ENCODE results near the gene CD2AP.

CD2AP gene

DNA sequence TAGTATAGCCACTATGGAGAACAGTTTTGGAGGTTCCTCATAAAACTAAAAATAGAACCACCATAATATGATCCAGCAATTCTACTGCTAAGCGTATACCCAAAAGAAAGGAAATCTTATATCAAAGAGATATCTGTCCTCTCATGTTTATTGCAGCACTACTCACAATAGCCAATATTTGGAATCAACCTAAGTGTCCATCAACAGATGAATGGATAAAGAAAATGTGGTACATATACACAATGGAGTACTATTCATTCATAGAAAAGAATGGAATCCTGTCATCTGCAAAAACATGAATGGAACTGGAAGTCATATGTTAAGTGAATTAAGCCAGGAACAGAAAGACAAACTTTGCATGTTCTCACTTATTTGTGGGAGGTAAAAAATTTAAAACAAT, 5.7 kb upstream of the CD2AP start:
- TF ChIP-seq, protein P1, sequence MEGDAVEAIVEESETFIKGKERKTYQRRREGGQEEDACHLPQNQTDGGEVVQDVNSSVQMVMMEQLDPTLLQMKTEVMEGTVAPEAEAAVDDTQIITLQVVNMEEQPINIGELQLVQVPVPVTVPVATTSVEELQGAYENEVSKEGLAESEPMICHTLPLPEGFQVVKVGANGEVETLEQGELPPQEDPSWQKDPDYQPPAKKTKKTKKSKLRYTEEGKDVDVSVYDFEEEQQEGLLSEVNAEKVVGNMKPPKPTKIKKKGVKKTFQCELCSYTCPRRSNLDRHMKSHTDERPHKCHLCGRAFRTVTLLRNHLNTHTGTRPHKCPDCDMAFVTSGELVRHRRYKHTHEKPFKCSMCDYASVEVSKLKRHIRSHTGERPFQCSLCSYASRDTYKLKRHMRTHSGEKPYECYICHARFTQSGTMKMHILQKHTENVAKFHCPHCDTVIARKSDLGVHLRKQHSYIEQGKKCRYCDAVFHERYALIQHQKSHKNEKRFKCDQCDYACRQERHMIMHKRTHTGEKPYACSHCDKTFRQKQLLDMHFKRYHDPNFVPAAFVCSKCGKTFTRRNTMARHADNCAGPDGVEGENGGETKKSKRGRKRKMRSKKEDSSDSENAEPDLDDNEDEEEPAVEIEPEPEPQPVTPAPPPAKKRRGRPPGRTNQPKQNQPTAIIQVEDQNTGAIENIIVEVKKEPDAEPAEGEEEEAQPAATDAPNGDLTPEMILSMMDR (IDR thresholded peaks at IDR 0.05) = no peak

DNA sequence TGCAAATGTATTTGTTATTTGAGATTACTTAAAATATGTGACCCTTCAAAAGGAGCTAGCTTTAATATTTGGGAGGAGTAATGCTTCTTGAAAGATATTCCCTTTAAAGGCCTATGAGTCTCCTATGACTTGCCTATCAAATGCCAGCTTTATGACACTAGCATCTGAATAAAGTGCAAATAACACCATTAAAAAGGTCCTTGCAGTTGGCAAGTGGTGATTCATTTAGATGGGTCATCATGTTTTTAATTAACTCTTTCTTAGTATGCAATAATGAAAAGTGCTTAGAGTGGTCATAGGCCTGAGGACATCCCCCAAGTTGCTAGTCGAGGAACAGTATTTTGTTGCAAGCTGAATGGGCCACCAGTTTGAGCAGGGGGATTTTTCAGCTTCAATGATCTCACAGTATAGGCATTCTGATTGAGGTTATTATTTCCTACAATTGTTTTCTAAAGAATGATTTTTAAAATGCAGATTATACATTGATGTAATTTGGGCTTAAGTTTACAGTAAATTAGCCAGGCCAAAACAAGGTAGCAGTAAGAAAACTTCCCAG, 3.7 kb upstream of the CD2AP start:
- TF ChIP-seq, protein P1 (IDR thresholded peaks at IDR 0.05) = no peak

DNA sequence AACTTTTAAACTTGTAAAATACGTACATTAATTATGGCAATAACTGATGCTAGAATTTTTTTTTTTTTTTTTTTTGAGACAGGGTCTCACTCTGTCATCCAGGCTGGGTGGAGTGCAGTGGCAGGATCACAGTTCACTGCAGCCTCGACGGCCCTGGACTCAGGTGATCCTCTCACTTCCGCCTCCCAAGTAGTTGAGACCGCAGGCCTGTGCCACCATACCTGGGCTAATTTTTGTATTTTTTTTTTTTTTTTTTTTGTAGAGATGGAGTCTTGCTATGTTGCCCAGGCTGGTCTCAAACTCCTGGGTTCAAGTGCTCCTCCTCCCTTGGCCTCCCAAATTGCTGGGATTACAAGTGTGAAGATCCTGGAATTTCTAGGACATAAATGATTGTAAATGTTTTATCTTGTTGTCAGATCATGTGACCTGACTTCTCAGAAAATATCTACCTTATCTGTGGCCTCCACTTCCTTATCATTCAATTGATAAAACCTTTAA, 2.2 kb upstream of the CD2AP start:
- TF ChIP-seq, protein P1 (IDR thresholded peaks at IDR 0.05) = no peak

DNA sequence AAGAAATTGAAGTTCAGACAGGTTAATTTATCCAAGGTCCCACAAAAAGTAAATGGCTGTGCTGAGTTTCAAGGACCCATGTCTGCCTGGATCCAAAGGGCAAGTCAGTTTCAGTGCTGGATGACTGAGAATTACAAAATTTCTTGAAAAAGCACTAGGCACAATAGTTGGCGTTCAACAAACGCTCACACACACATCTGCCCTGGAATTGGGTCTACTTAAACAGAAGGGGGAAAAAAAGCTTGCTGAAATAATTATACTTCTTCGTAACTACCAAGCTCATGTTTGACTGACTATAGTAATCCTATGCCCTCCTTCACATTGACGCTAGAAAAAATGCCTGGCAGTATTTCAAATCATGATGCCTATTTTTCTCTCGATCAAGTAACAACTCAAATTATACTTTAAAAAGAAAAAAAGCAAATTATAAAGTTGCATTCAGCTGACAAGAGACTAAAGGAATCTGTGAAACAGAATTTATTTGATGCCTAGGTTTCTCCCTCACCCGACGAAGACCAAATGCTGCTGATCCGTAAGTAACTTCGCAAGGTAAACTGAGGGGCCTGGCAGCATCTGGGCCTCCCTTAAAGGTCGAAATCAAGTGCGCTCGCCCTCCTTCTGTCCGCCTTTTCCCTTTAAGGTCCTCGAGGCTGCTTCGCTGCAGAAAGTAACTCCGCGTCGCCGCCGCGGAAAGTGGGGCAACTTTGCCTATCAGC, 650 bp upstream of the CD2AP start:
- TF ChIP-seq, protein P1 (IDR thresholded peaks at IDR 0.05) = no peak

DNA sequence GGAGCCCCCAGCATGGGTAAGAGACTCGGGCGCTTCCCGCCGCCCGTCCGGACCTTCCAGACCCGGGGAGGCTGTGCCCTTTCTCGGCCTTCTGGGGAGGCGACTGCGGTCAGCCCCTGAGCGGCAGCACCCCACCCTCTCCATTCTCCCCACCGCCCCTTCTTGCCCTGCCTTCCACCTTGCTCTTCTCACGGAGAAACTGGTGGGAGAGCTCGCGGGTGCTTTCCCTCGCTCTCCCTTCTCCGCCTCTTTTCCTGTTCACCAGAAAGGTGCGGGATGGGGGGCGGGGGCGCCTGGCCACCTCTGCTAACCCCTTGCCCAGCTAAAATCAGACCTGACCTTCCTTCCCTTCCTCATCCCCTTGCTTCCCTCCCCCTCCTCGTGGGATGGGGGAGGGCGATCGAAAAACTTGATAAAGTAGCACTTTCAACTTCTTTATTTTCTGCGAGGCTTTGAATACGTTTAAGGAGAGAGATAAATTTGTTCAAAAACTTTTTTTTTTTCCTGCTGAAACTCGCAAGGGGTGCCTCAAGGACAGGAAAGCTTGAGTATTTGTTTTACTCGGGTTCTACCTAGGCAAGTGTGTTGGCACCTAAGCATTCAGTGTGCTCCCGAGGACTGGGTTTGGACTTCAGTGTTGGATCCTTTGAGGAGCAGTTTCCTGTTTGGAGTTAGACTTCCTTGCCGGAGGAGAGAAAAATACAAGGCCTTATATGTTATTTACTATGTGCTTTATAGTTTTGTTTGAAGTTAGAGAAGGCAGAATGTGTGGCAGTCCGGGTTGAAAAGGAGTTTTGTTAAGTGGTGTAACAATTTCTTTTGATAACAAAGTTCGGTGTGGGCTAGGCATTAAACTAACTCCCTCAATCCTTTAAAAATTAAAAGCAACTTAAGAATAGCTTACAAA, 897 bp downstream of the CD2AP start:
- TF ChIP-seq, protein P1 (IDR thresholded peaks at IDR 0.05) = no peak

DNA sequence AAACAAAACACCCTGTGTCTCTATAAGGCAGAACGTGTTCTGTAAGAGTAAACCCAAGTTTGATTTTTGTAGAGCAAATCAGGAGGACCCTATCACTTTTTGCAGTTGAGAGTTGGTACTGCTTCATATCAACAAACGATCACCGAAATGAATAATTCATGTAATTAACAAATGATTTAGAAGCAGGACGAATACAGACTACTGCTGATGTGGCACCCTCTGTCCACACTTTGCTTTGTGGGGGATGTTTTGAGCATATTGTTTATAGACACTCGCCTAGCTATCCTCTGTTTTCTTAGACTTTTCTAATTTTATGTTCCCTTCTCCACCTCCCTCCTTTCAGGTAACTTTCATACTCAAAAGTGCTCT, 1.5 kb downstream of the CD2AP start:
- TF ChIP-seq, protein P1 (IDR thresholded peaks at IDR 0.05) = no peak

DNA sequence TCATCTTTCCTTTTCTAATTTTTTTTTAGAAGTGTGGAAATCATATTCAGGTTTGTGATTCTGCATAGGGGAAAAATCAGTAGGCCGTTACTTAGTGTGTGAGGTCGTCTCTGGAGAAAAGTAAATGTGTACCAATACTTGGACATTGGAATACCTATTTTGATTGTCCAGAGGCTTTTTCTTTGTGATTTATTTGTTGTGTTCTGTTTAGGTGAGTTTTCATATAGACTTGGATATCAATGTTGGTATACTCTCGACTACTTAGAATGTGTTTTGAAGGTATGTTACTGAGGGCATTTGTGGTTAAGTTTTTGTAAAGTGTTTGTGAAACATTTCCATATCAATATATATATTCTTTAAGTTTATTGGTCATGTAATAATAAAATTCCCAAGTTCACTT, 2.3 kb downstream of the CD2AP start:
- TF ChIP-seq, protein P1 (IDR thresholded peaks at IDR 0.05) = no peak

All from LNCAP (cell line).